Small intestine (tissue), 7 donors: ENCODE measurements around the gene CACNA2D1. TPM values are rescaled to one million over a fixed set of nuclear protein-coding genes. Genes with fewer than 3 reads are reported as not detected.
"Not testable (repeated sequence)": the region's sequence is repeated elsewhere in the genome, so short reads cannot be mapped to it uniquely, and the experiment has no call there.

Experiments used
- DNase-seq, 2 donors: peaks; one replicate each; pipeline versions ENCODE4 v3.0.0 to v3.0.0-alpha.2; 2013
- FAIRE-seq: peaks from 2 replicates; lab custom pipeline; 2012; peaks lifted over from hg19 to GRCh38; lab: Jason Lieb, UNC
- H3K27ac ChIP-seq, 3 donors: one replicate each; pipeline ENCODE4 v1.5.1; 2013; ENCODE audit warnings: low read length in 2 of 3, mild to moderate bottlenecking in 2 of 3, control low read depth in 1 of 3, inconsistent platforms in 1 of 3, low read depth in 1 of 3, moderate library complexity in 1 of 3
- H3K27me3 ChIP-seq, 3 donors: one replicate each; pipeline ENCODE4 v1.6.1; 2013; ENCODE audit warnings: low read length in 3 of 3, inconsistent platforms in 1 of 3; ENCODE audit not compliant: control insufficient read depth in 3 of 3, insufficient read depth in 3 of 3
- H3K36me3 ChIP-seq, 3 donors: one replicate each; pipeline ENCODE4 v1.6.1; 2013; ENCODE audit warnings: low read length in 3 of 3, inconsistent platforms in 1 of 3, low read depth in 1 of 3, mild to moderate bottlenecking in 1 of 3, moderate library complexity in 1 of 3; ENCODE audit not compliant: control insufficient read depth in 3 of 3, insufficient read depth in 2 of 3
- H3K4me1 ChIP-seq, 3 donors: one replicate each; pipeline ENCODE4 v1.6.1; 2013; ENCODE audit warnings: low read length in 2 of 3, inconsistent platforms in 1 of 3, low read depth in 1 of 3, mild to moderate bottlenecking in 1 of 3, moderate library complexity in 1 of 3; ENCODE audit not compliant: control insufficient read depth in 3 of 3, insufficient read depth in 2 of 3
- H3K4me3 ChIP-seq, 3 donors: one replicate each; pipeline ENCODE4 v1.5.1; 2013; ENCODE audit warnings: low read length in 3 of 3, control low read depth in 1 of 3, inconsistent platforms in 1 of 3, low read depth in 1 of 3, mild to moderate bottlenecking in 1 of 3, moderate library complexity in 1 of 3
- H3K9me3 ChIP-seq, 2 donors: one replicate each; pipeline ENCODE4 v1.6.1; 2013; ENCODE audit warnings: low read depth in 1 of 2, low read length in 1 of 2; ENCODE audit not compliant: control insufficient read depth in 2 of 2, insufficient read depth in 1 of 2
- WGBS, 3 donors: extraction: QIAGEN DNeasy Blood & Tissue Kit; methylation state at CpG; one replicate each; pipeline ENCODE4 v1.1.7; 2013; 5-methylcytosine and 5-hydroxymethylcytosine counted together
- polyA plus RNA-seq, 4 donors: library from polyadenylated mRNA; stranded (reverse) in 3 of 4; unstranded in 1 of 4; fragments of 200-250 nt in 3 of 4; fragments of 120-200 nt in 1 of 4; gene quantifications; one replicate each; pipeline versions ENCODE4 v1.2.1 to v1.2.3, GENCODE V29; 2013
- donor health status: healthy with polysubstance abuse.
- donor health status: control.
- donor health status: control.
- donor health status: Bipolar disorder and iron deficiency.
- donor health status: healthy.

CACNA2D1 gene
- polyA plus RNA-seq, 4 donors = 1.3 to 4.8 (median 2.7) TPM

DNA sequence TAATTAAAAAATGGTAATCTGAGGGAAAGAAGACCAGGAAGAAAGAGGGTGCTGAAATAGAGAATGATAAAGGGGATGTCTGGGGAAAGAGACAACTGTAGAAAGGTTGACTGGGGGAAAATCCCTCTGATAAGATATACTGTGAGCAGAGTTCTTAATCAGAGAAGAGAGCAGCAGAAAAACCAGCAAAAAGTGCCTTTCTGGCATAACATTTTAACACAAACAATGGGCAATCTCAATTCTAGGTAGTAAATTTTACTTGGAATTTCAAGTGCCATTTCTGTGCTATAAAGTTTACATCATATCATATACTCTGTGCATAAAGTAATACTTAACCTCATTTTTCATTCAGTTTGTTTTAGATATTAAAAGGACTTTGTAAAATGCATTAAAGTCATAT lies 421.9 kb downstream of the CACNA2D1 start:
- DNase-seq (no peak), FAIRE-seq (no peak)
- Histone ChIP-seq H3K4me1 (no peaks in the 10 kb centered on the region), H3K27me3 (no peaks in the 10 kb centered on the region), H3K27ac (no peak overlapping the region), H3K9me3 (no peaks in the 10 kb centered on the region), H3K36me3 (no peaks in the 10 kb centered on the region), H3K4me3 (no peak overlapping the region)

DNA sequence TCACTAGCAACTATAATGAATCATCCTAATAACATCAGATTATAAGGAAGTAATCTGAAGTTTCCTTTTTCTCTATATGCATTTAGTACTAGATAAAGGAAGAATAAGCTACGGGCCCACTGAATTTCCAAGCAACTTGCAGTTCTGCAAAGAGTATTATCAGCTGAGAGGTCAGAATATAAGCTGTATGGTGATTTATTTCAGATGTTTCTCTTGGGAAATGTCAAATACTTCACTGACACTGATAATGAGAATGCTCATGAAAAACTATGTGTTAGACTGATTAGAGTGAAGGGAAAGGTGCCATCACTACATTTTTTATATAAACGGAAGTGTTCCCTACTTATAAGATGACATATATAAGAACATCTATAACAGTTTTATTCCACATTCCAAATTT lies 422.5 kb downstream of the CACNA2D1 start:
- no peak for FAIRE-seq
- H3K9me3 ChIP-seq = no peaks in the 10 kb centered on the region

DNA sequence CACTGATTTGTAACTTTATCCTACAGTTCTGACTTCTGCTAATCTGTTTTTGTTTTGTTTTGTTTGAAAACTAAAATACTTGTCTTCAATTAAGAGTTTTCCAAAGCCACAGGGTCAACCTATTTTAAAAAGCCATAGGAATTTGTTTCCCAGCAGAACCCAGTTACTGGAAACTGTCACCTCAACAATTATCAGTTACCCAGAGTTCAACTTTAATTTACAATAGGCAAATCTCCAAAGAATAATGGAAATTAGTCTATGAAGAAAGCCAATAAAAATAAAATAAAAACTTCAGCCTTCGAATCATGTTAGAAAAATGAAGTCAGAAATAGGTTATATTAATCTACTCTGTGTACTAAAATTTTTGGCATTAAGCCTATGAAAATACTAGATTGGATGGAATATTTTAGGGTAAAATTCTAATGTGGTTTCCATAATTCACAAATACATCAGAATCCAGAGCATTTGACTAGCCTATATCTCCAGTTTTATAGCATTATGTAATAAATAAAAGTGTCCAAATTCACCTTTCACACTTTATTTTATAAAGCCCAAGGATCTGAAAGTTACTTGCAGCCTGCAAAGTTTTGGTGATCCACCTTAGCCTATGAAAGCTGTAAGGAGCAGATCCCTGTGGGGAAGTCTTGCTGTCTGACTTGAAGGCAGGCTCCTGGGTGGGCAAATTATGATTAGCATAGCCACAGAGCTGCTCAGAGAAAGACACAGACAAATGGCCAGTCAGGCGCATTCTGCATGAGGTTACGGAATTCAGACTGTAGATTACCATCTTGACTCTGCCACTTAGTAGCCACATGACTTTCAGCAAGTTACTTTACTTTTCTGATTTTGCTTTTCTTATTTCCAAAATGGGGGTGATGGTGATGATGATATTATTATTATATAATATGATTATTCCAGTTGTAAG lies 423.8 kb downstream of the CACNA2D1 start:
- DNase-seq (no peak), FAIRE-seq (no peak)
- no peak overlapping the region for H3K27ac ChIP-seq
- WGBS, 3 donors = 83 to 89% (median 86%) methylated on average over 3 of the region's 3 CpGs
- H3K27me3 ChIP-seq = no peaks in the 10 kb centered on the region
- no peaks in the 10 kb centered on the region for H3K36me3 ChIP-seq
- no peaks in the 10 kb centered on the region for H3K9me3 ChIP-seq
- no peaks in the 10 kb centered on the region for H3K4me1 ChIP-seq
- H3K4me3 ChIP-seq = no peak overlapping the region

More for the DNA sequence above, 422.5 kb downstream of the CACNA2D1 start:
- WGBS, 3 donors = 72 to 81% (median 77%) methylated on average over 2 of the region's 2 CpGs
- H3K27ac ChIP-seq = no peak overlapping the region
- H3K36me3 ChIP-seq = no peaks in the 10 kb centered on the region
- no peak overlapping the region for H3K4me3 ChIP-seq
- H3K27me3 ChIP-seq = no peaks in the 10 kb centered on the region
- no peak for DNase-seq
- H3K4me1 ChIP-seq = no peaks in the 10 kb centered on the region

DNA sequence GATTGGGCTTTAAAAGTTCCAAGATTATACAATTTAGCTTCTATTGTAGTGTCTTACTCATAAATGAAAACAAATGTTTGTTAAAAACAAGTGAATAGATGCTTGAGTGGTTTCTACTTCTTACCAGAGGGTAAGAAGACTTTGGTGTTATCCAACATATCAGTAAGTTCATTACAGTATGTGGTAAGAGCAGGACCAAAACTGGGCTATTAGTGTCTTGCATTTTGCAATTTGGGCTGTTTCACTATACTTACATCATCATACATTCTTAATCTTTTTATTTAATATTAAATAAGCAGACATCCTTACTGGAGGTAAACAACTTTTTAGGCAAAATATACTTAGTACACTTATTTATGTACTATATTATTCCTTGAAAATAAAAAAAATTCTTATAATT lies 425.4 kb downstream of the CACNA2D1 start:
- no peak for DNase-seq
- no peak for FAIRE-seq
- Histone ChIP-seq H3K9me3 (no peaks in the 10 kb centered on the region), H3K4me1 (no peaks in the 10 kb centered on the region), H3K27me3 (no peaks in the 10 kb centered on the region), H3K36me3 (no peaks in the 10 kb centered on the region), H3K4me3 (no peak overlapping the region), H3K27ac (no peak overlapping the region)

DNA sequence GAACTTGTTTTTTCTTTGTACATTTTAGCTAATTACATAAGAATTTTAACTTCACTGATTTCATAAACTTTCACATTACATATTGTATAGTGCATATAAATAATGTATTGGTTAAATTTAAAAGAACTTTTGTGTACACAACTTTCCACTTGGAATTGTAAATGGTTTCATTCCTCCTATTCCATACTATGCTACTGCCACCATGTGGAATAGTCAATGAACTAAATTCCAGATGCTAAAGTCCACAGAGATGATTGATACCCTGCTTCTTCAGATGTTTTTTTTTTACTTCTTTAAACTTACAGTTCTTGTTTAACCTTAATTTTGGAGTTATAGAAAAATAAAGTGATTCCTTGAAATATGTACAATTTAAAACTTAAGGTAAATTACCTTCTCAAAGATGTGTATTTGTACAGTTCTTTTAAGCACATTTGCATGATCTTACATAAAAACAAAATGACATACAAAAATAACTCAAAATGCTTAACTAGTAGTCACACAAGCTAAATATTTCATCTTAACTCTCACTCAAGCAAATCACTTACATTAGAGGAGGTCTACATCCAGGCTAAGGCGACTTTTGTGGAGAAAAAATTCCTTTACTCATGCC lies 426.1 kb downstream of the CACNA2D1 start:
- H3K36me3 ChIP-seq = no peaks in the 10 kb centered on the region
- FAIRE-seq (peak; percentile 89), DNase-seq (peak; percentile 38 to 44)
- no peak overlapping the region for H3K4me3 ChIP-seq
- no peaks in the 10 kb centered on the region for H3K27me3 ChIP-seq
- WGBS, 3 donors = 68 to 73% (median 70%) methylated on average over 1 of the region's 1 CpG
- no peaks in the 10 kb centered on the region for H3K4me1 ChIP-seq
- H3K9me3 ChIP-seq = no peaks in the 10 kb centered on the region
- H3K27ac ChIP-seq = no peak overlapping the region

DNA sequence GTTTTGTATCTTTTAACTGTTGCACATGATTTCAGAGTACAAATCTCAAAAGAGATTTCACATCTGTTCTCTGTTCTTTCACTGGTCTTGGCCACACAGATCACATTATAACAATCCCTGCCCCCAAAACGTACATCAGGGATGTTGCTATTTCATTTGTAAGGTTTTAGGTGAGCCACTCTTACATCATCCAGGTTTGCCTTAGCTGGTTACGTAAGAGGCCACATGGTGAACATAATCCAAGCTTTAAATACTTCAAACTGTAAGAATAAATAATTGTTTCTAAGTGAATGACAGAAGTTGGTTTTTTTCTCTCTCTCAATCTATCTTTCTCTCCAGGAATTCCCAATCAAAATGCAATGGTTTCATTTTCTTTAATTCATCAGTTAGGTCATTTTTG lies 427.8 kb downstream of the CACNA2D1 start:
- H3K27me3 ChIP-seq = no peaks in the 10 kb centered on the region
- no peak for DNase-seq
- no peaks in the 10 kb centered on the region for H3K36me3 ChIP-seq
- H3K27ac ChIP-seq = no peak overlapping the region
- H3K9me3 ChIP-seq = no peaks in the 10 kb centered on the region
- H3K4me1 ChIP-seq = no peaks in the 10 kb centered on the region
- no peak overlapping the region for H3K4me3 ChIP-seq
- no peak for FAIRE-seq
- WGBS, 3 donors = 76 to 82% (median 77%) methylated on average over 2 of the region's 2 CpGs

DNA sequence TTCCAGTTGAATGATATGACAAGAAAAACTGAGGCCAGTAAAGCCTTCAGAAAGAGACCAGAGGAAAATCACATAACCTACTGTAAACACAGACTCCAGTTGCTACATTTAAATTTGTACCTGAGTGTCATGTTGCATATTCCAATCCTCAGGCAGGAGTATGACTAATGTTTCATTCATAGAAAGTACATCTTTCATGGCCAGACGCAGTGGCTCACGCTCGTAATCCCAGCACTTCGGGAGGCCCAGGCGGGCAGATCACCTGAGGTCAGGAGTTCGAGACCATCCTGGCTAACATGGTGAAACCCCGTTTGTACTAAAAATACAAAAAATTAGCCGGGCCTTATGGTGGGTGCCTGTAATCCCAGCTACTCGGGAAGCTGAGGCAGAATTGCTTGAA lies 429.0 kb downstream of the CACNA2D1 start:
- not testable (repeated sequence) for H3K4me3 ChIP-seq, H3K36me3 ChIP-seq, FAIRE-seq, DNase-seq, H3K27ac ChIP-seq, H3K9me3 ChIP-seq, H3K4me1 ChIP-seq, H3K27me3 ChIP-seq
- WGBS, 3 donors = 90 to 95% (median 94%) methylated on average over 9 of the region's 9 CpGs

DNA sequence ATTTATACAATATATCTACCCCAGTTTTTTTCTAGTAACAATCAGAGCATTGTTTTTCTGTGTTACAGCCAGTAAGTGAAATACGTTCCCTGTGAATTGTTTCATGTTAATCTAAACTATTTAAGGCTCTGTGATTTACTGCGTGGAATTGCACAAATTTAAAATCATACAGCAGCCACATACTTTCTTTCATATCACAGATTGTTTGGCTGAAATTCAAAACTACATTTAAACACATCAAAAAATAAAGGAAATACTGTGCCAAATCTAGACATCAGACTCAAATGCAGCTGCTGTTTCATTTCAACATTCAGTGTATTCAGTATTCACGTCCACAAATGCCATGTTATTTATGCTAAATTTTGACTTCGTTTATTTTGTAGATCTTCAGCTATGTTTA lies 431.1 kb downstream of the CACNA2D1 start:
- no peaks in the 10 kb centered on the region for H3K4me1 ChIP-seq
- H3K36me3 ChIP-seq = no peaks in the 10 kb centered on the region
- no peaks in the 10 kb centered on the region for H3K27me3 ChIP-seq
- no peak for DNase-seq
- H3K4me3 ChIP-seq = no peak overlapping the region
- no peak overlapping the region for H3K27ac ChIP-seq
- WGBS, 3 donors = 66 to 77% (median 72%) methylated on average over 4 of the region's 4 CpGs
- FAIRE-seq = no peak
- no peaks in the 10 kb centered on the region for H3K9me3 ChIP-seq
